KOPT-K1 (cell line): Measurements from ENCODE around the gene STRN4.

Experiments used
- H3K27ac ChIP-seq: fragments of 200-600 bp; sonication (generic); 2 replicates; pipeline ENCODE4 v1.5.1; 2016; ENCODE audit warnings: antibody characterized with exemption, mild to moderate bottlenecking, low read depth, low read length; ENCODE audit not compliant: poor library complexity, severe bottlenecking
- H3K36me3 ChIP-seq: fragments of 200-600 bp; sonication (generic); 2 replicates; pipeline ENCODE4 v1.5.1; 2017; ENCODE audit warnings: antibody characterized with exemption, mild to moderate bottlenecking, low read length, moderate library complexity; ENCODE audit not compliant: insufficient read depth
- H3K9me3 ChIP-seq: fragments of 200-600 bp; sonication (generic); 2 replicates; pipeline ENCODE4 v1.5.1; 2017; ENCODE audit warnings: antibody characterized with exemption, low read length, mild to moderate bottlenecking; ENCODE audit not compliant: insufficient read depth, poor library complexity, severe bottlenecking

Gene STRN4

DNA sequence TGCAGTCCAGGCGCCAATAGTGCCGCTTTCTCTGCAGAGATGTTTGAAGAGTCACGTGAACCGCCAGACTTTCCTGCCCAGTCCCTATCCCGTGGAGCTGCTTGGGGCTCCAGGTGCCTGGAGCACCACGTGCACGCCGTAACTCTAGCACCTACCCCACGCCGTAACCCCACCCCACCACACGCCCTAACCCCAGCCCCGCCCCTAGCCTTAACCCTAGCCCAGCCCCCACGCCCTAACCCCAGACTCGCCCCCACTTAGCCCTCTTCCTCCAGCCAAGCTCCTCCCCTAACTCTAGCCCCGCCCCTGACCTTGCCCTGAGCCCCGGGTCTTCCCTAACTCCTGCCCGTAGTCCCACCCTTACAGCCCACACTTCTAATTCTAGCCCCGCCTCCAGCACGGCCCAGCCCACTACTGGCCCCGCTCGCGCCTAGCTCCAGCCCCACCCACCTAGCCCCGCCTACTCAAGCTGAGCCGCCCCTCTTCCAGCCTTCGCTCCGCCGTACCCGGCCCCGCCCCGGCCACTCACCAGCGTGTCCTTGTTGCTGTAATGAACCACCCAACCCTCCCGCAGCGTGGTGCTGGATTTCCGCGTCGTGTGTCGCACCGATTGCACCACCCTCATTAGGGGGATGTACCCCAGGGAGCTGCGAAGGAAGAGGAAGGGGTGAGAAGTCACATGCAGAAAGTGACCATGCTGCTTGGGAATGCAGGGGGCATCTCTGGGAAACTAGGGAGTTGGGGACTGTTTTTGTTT, 48.9 kb downstream of the STRN4 start:
- Histone ChIP-seq H3K36me3 (peaks cover 100% of the 10 kb centered on the region), H3K9me3 (no peaks in the 10 kb centered on the region), H3K27ac (no peak overlapping the region)

- Histone ChIP-seq H3K27ac (no peak overlapping the region), H3K36me3 (peaks cover 100% of the 10 kb centered on the region), H3K9me3 (no peaks in the 10 kb centered on the region)
Measured at GRCh38 chr19:46696866-46697203, 49.4 kb downstream of the STRN4 start.

DNA sequence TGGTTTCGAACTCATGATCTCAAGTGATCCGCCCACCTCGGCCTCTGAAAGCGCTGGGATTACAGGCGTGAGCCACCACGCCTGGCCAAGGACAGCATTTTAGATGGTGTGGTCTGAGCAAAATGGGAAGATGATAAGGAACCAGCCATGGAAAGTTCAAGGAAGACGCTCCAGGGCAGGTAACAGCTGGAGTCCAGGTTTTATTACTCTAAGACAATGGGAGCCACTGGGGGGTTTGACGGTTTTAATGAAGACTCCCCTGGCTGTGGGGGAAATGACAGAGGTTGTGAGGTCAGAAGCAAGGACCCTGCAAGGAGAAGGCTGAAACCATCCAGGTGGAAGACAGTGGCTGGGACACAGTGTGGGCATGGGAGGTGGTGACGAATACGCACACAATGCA, 50.2 kb downstream of the STRN4 start:
- Histone ChIP-seq H3K27ac (no peak overlapping the region), H3K9me3 (no peaks in the 10 kb centered on the region), H3K36me3 (peaks cover 100% of the 10 kb centered on the region)

GRCh38 chr19:46693760-46694159, 52.5 kb downstream of the STRN4 start:
- H3K36me3 ChIP-seq = peaks cover 100% of the 10 kb centered on the region
- no peaks in the 10 kb centered on the region for H3K9me3 ChIP-seq
- H3K27ac ChIP-seq = no peak overlapping the region

DNA sequence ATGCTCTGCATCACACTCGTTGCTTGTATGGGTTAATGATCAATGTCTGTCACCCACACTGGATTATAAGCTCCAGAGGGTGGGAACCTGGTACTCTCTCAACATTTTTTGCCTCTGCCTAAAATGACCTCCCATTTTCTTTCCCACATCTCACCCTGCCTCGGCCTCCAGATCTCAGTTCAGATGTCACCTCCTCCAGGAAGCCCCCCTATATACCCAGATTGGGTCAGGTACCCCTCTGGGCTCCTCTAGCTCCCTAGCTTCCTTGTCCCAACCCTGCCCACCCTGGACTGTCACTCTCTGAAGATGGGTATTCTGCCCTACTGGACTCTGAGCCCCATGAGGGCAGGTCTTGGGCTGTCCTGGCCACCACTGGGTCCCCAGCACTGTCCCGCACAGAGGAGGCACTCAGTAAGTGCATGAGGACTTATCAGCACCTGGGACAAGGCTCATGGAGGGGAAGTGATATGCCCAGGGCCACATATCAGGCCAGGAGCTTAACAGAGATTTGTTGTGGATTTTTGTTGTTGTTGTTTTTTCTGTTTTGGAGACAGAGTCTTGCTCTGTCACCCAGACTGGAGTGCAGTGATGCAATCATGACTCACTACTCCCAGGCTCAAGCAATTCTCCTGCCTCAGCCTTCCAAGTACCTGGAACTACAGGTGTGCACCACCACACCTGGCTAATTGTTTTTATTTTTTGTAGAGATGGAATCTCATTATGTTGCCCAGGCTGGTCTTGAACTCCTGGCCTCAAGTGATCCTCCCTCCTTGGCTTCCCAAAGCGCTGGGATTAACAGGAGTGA, 53.1 kb downstream of the STRN4 start:
- no peaks in the 10 kb centered on the region for H3K9me3 ChIP-seq
- no peak overlapping the region for H3K27ac ChIP-seq
- H3K36me3 ChIP-seq = peaks cover 100% of the 10 kb centered on the region

GRCh38 chr19:46691948-46692347, 54.3 kb downstream of the STRN4 start:
- no peak overlapping the region for H3K27ac ChIP-seq
- peaks cover 100% of the 10 kb centered on the region for H3K36me3 ChIP-seq

DNA sequence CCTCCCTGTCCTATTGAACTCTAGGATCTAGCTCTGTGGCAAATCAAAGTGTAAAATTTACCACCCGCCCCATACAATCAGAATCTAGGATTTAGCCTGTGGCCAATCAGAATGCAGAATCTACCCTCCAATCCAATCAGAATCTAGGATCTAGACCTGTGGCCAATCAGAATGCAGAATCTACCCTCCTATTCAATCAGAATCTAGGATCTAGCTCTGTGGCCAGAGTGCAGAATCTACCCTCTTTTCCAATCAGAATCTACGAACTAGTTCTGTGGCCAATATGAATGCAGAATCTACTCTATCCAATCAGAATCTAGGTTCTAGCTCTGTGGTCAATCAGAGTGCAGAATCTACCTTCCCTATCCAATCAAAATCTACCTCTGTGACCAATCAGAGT, 55.1 kb downstream of the STRN4 start:
- Histone ChIP-seq H3K27ac (no peak overlapping the region), H3K36me3 (peaks cover 99% of the 10 kb centered on the region), H3K9me3 (no peaks in the 10 kb centered on the region)

More at GRCh38 chr19:46691948-46692347, 54.3 kb downstream of the STRN4 start:
- H3K9me3 ChIP-seq = no peaks in the 10 kb centered on the region

- H3K9me3 ChIP-seq = no peaks in the 10 kb centered on the region
- H3K27ac ChIP-seq = no peak overlapping the region
- H3K36me3 ChIP-seq = peaks cover 98% of the 10 kb centered on the region
Measured at GRCh38 chr19:46689358-46689757, 56.9 kb downstream of the STRN4 start.

DNA sequence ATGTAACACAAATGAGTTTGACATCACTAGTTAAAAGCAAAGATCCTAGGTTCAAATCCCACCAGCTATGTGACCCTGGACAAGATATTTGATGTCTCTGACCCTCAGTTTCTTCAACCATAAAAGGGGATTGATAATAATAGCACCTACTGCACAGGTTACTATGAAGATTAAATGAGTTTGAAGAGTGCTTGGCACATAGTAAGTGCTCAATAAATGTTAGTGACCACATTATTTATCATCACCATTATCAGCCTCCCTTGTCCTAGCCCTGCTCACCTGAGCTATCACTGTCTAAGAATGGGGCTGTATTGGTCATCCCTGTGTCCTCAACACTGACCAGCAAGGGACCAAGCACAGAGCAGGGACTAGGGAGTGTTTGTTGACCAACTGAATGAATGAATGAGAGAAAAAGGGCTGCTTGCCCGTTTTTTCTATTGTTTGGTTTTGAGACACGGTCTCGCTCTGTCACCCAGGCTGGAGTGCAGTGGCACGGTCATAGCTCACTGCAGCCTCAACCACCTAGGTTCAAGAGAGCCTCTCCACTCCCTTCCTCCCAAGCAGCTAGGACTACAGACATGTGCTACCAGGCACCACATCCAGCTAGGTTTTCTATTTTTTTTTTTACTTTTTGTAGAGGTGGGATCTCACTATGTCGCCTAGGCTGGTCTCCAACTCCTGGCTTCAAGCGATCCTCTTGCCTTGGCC, 58.7 kb downstream of the STRN4 start:
- Histone ChIP-seq H3K27ac (no peak overlapping the region), H3K36me3 (peaks cover 98% of the 10 kb centered on the region), H3K9me3 (no peaks in the 10 kb centered on the region)

DNA sequence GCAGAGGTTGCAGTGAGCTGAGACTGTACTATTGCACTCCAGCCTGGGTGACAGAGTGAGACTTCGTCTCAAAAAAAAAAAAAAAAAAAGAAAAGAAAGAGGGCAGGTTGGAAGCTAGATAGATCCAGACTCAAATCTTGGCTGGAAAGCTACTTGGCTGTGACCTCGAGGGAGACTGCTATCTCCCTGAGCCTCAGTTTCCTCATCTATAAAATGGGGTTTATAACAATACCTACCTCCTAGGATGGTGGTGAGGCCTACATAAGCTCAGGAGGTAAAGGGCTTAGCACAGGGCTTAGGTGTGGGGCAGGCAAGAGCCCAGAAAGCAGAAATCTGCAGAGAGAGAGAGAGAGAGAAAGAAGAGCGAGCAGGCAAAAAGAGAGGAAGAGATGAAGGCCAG, 61.1 kb downstream of the STRN4 start:
- H3K27ac ChIP-seq = no peak overlapping the region
- no peaks in the 10 kb centered on the region for H3K9me3 ChIP-seq
- peaks cover 95% of the 10 kb centered on the region for H3K36me3 ChIP-seq

DNA sequence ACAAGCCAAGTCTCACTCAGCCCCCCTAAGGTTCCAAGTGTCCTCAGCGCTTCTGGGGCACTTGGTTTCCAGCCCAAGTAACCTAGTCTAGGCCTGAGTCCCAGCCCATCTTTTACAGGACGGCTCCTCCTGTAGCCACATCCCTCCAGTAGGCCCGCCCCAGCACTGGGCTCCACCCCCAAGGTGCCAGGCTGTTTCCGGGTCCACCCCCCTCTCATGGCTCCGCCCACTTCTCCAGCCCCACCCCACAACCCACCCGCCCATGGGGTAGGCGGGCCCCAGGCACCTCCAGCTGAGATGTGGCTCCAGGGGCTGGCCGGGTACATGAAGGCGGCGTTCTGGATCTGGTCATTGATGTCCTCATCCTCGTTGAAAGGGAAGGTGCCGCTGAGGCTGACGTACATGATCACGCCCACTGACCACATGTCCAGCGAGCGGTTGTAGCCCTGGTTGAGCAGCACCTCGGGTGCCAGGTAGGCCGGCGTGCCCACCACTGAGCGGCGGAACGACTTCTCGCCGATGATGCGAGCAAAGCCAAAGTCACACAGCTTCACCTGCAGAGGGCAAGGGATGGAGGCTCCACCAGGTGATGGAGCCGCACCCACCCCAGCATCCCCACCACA, 68.0 kb downstream of the STRN4 start:
- H3K9me3 ChIP-seq = no peaks in the 10 kb centered on the region
- peaks cover 97% of the 10 kb centered on the region for H3K36me3 ChIP-seq
- no peak overlapping the region for H3K27ac ChIP-seq

DNA sequence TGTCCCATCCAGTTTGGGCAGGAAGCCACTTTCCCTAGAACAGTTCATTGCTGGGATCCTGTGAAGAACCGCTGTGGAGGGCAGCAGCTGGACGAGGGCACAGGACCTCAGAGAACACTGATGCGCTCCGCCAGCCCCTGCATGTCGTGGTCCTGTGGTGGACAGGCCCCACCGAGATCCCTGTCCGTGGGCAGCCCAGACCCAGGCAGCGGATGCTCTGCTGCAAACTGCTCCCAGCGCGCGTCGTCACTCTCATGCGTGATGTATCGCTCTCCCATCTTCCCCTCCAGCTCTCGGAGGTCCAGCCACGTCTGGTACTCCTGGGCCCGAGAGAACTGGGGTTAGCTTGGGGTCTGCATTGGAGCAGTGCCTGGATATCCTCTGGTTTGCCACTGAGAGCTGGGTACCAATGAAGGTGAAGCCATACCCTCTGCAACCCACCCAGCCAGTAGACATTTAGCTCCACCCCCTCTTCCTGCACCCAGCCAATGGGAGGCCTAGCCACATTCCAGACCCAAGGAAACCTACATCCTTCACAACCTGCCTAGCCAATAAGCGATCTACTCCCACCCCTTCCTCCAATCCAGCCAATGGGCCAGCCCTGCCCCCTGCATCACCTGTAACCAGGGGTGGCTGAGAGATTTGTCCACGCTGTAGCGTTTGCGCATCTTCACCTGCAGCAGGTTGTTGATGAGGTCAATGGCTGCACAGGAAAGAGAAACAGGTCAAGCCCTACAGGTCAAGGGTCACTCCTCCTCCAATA, 71.7 kb downstream of the STRN4 start:
- Histone ChIP-seq H3K27ac (no peak overlapping the region), H3K36me3 (peaks cover 76% of the 10 kb centered on the region), H3K9me3 (no peaks in the 10 kb centered on the region)

- H3K9me3 ChIP-seq = no peaks in the 10 kb centered on the region
- no peak overlapping the region for H3K27ac ChIP-seq
- H3K36me3 ChIP-seq = peaks cover 38% of the 10 kb centered on the region
Measured at GRCh38 chr19:46670813-46671212, 75.4 kb downstream of the STRN4 start.
